ENCODE results near the gene PPP1R9A. TPM values are rescaled to one million over a fixed set of nuclear protein-coding genes. Genes with fewer than 3 reads are reported as not detected.

PPP1R9A gene
- total and polyA plus RNA-seq, 10 of the 15 experiments (the other 5 are each of a cell fraction or from before 2014, with no cell fraction given): 0.04 to 0.12 TPM; not detected in 8

GRCh38 chr7:95045236-95045923 is 138.0 kb downstream of the PPP1R9A start:
- no peaks in the 10 kb centered on the region for H3K9me3 ChIP-seq (replicated peaks; ENCODE audit: control insufficient read depth, insufficient read depth, low read length)
- H2AFZ ChIP-seq (ENCODE audit: control insufficient read depth, low read depth, low read length): no peak overlapping the region
- intact Hi-C loops (cut with micrococcal nuclease; ENCODE audit: unreplicated experiment) (loop anchor here (10.0 kb wide), 1 partner anchor 591 kb away; no protein-coding TSS in a partner anchor), in situ Hi-C loops (cut with MboI) (no loop called here)
- no peaks in the 10 kb centered on the region for H3K4me1 ChIP-seq (ENCODE audit: control insufficient read depth, insufficient read depth, low read length)
- no peak for FAIRE-seq
- H3K79me2 ChIP-seq (ENCODE audit: control insufficient read depth, insufficient read depth, low read length): no peaks in the 10 kb centered on the region
- WGBS (ENCODE audit: insufficient coverage, insufficient replicate concordance, low lambda C conversion rate, missing lambda C conversion rate): 68% methylated on average over 8 of the region's 8 CpGs
- BruUV-seq (replicated peaks): no TSS peak
- H3K36me3 ChIP-seq (ENCODE audit: control insufficient read depth in 2 of 2, insufficient read depth in 2 of 2, low read length in 1 of 2): no peaks in the 10 kb centered on the region
- DNase-seq (ENCODE audit: low read depth, low spot score): no peak
- no peak overlapping the region for H3K27ac ChIP-seq (ENCODE audit: control insufficient read depth, insufficient read depth)
- H3K4me3 ChIP-seq: no peak overlapping the region
- ChIA-PET CTCF (interaction anchor here (1.3 to 4.9 kb wide), 2 partner anchors 202 to 595 kb away, joined by 4 to 40 read pairs; no protein-coding TSS in a partner anchor), SMC1A (ENCODE audit: uncharacterized antibody, unreplicated experiment) (interaction anchor here (3.8 kb wide), 1 partner anchor 596 kb away, joined by 26 read pairs; no protein-coding TSS in a partner anchor), RAD21 (ENCODE audit: unreplicated experiment) (interaction anchor here (1.6 to 1.9 kb wide), 2 partner anchors 431 to 596 kb away, joined by 4 to 10 read pairs; no protein-coding TSS in a partner anchor), POLR2A (no interaction called here)
- TF ChIP-seq TARDBP (IDR thresholded peaks at IDR 0.05; ENCODE audit: borderline replicate concordance) (no peak), JUND (IDR thresholded peaks at IDR 0.05; ENCODE audit: low read depth, low read length) (no peak), CTCF (IDR thresholded peaks at IDR 0.05 in 2 of 3, conservative IDR thresholded peaks at IDR 0.05 in 1 of 3; ENCODE audit: control insufficient read depth in 2 of 3, extremely low read depth in 1 of 3, insufficient read depth in 1 of 3, low read depth in 3 of 3, low read length in 3 of 3) (peak in 1 of 3 experiments; percentile 30; a peak in 2 of 6 replicates), MYC (IDR thresholded peaks at IDR 0.05; ENCODE audit: insufficient read depth, insufficient read length, insufficient replicate concordance, low read length, severe bottlenecking) (no peak), NFYB (IDR thresholded peaks at IDR 0.05; ENCODE audit: insufficient read depth, low read depth, low read length) (no peak), BCL11A (IDR thresholded peaks at IDR 0.05; ENCODE audit: low read depth, low read length) (no peak), ZNF592 (IDR thresholded peaks at IDR 0.05) (no peak), RCOR1 (conservative IDR thresholded peaks at IDR 0.05; ENCODE audit: low read depth, low read length) (no peak), RAD21 (IDR thresholded peaks at IDR 0.05; ENCODE audit: insufficient read depth, low read depth, low read length) (peak; percentile 48; the same call in 1 of the 2 replicates)
- H4K20me1 ChIP-seq (ENCODE audit: control insufficient read depth, insufficient read depth): no peaks in the 10 kb centered on the region
- peak; percentile 76 for ATAC-seq
- H3K27me3 ChIP-seq (replicated peaks in 1 of 2; ENCODE audit: control insufficient read depth in 2 of 2, insufficient read depth in 2 of 2, low read length in 1 of 2): no peaks in the 10 kb centered on the region
- no peak overlapping the region for H3K4me2 ChIP-seq (ENCODE audit: control insufficient read depth, insufficient read depth)
- H3K9ac ChIP-seq (ENCODE audit: control insufficient read depth, insufficient read depth, low read length): no peak overlapping the region

Data from GM12878 (cell line).